ENCODE measurements around the gene PDE9A. TPM values are rescaled to one million over a fixed set of nuclear protein-coding genes. Genes with fewer than 3 reads are reported as not detected.

PDE9A gene
- total RNA-seq, 2 donors from 2014 or later: 11.8 to 19.3 TPM

GRCh38 chr21:42679319-42680057 lies 26.1 kb downstream of the PDE9A start:
- Mint-ChIP-seq H3K27me3 (ENCODE audit: low read depth) (no peaks in the 10 kb centered on the region), H3K4me1 (ENCODE audit: low read depth) (peaks cover 51% of the 10 kb centered on the region), H3K36me3 (ENCODE audit: insufficient read depth in 2 of 2) (no peaks in the 10 kb centered on the region), H3K4me3 (no peak overlapping the region), H3K9me3 (no peaks in the 10 kb centered on the region), H3K27ac (no peak overlapping the region)
- DNase-seq (no peak), ATAC-seq (replicated peaks in 1 of 2) (no peak)

- Mint-ChIP-seq H3K27ac (no peak overlapping the region), H3K27me3 (ENCODE audit: low read depth) (no peaks in the 10 kb centered on the region), H3K36me3 (ENCODE audit: insufficient read depth in 2 of 2) (no peaks in the 10 kb centered on the region), H3K4me3 (no peak overlapping the region), H3K9me3 (no peaks in the 10 kb centered on the region), H3K4me1 (ENCODE audit: low read depth) (peaks cover 56% of the 10 kb centered on the region)
- no peak for ATAC-seq (replicated peaks in 1 of 2)
- DNase-seq: no peak
Observed at GRCh38 chr21:42680058-42680330, 26.6 kb downstream of the PDE9A start.

DNA sequence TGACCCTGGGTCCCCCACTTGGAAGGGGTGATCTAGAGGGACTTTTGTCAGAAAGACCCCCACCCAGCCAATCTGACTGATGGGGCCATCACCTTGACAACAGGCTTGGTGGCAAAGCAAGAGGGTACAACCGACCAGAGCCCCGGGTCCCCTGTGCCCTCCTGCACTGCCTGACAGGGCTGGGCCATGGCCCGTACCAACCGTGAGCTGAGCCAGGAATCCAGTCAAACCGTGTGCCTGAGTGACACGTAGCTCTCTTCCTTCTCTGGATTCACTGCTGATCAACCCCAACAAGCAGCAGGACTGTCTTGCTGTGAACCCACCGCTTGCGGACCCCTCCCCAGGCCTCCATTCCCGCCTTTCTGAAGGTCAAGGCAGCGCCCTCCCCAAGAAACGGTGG lies 27.0 kb downstream of the PDE9A start:
- no peaks in the 10 kb centered on the region for H3K9me3 Mint-ChIP-seq
- peaks cover 61% of the 10 kb centered on the region for H3K4me1 Mint-ChIP-seq (ENCODE audit: low read depth)
- H3K27ac Mint-ChIP-seq: no peak overlapping the region
- ATAC-seq (replicated peaks in 1 of 2): no peak
- no peaks in the 10 kb centered on the region for H3K36me3 Mint-ChIP-seq (ENCODE audit: insufficient read depth in 2 of 2)
- DNase-seq: no peak
- H3K4me3 Mint-ChIP-seq: no peak overlapping the region
- H3K27me3 Mint-ChIP-seq (ENCODE audit: low read depth): no peaks in the 10 kb centered on the region

GRCh38 chr21:42681296-42682206 lies 28.1 kb downstream of the PDE9A start:
- peak overlapping the region; percentile 52 to 87 for H3K4me3 Mint-ChIP-seq
- H3K9me3 Mint-ChIP-seq: no peaks in the 10 kb centered on the region
- H3K27me3 Mint-ChIP-seq (ENCODE audit: low read depth): no peaks in the 10 kb centered on the region
- peak; percentile 29 for DNase-seq
- peak overlapping the region; percentile 88 for H3K27ac Mint-ChIP-seq
- ATAC-seq (replicated peaks in 1 of 2): peak; percentile 19 to 23
- H3K4me1 Mint-ChIP-seq (ENCODE audit: low read depth): peaks cover 63% of the 10 kb centered on the region
- H3K36me3 Mint-ChIP-seq (ENCODE audit: insufficient read depth in 2 of 2): peaks cover 0 to 2% of the 10 kb centered on the region in 2 donors

- ATAC-seq (replicated peaks in 1 of 2) (no peak), DNase-seq (no peak)
- Mint-ChIP-seq H3K27ac (peak overlapping the region; percentile 56), H3K36me3 (ENCODE audit: insufficient read depth in 2 of 2) (peaks cover 0 to 2% of the 10 kb centered on the region in 2 donors), H3K9me3 (no peaks in the 10 kb centered on the region), H3K27me3 (ENCODE audit: low read depth) (no peaks in the 10 kb centered on the region), H3K4me3 (peak overlapping the region; percentile 32 to 87), H3K4me1 (ENCODE audit: low read depth) (peaks cover 61% of the 10 kb centered on the region)
Observed at GRCh38 chr21:42682661-42683210, 29.3 kb downstream of the PDE9A start.

DNA sequence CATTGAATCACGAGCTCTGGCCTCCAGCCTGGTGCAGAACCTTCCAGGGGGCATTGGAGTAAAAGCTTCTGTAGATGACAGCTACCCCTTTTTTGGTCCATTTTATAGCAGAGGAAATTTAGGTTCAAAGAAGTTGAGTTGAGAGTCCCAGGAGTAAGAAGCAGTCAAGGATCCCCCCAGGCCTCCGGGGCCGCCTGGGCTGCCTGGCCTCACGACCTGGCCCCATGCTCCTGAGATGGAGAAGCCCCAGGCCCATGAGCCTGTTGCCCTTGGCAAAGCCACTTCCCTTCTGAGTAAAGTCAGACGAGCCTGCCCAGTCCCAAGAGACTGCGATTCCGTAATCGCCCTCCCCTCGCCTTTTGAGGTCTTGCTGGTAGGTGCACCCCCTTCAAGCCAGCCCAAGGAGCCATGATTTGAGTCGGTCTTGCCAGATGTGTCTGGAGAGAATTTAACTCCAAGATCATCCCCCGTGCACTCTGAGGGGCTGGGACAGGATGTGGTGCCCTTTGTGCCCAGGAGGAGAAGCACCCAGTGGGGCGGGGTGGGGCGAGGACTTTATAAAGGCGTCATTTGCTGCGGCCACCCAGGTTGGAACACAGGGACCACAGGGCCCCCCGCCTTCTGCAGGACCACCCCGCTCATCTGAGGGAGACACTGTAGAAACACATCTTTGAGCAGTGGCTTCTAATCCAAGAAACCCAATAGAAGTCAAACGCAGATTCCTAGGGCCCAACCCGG lies 30.1 kb downstream of the PDE9A start:
- H3K36me3 Mint-ChIP-seq (ENCODE audit: insufficient read depth in 2 of 2): peaks cover 0 to 4% of the 10 kb centered on the region in 2 donors
- no peaks in the 10 kb centered on the region for H3K27me3 Mint-ChIP-seq (ENCODE audit: low read depth)
- H3K4me3 Mint-ChIP-seq: peak overlapping the region; percentile 87 to 89
- H3K4me1 Mint-ChIP-seq (ENCODE audit: low read depth): peaks cover 53% of the 10 kb centered on the region
- H3K27ac Mint-ChIP-seq: peak overlapping the region; percentile 91
- ATAC-seq (replicated peaks in 1 of 2): peak; percentile 2 to 10
- no peaks in the 10 kb centered on the region for H3K9me3 Mint-ChIP-seq
- DNase-seq: peak; percentile 30 to 46

GRCh38 chr21:42684109-42684916 lies 30.9 kb downstream of the PDE9A start:
- H3K27me3 Mint-ChIP-seq (ENCODE audit: low read depth): no peaks in the 10 kb centered on the region
- H3K4me3 Mint-ChIP-seq: peak overlapping the region; percentile 87 to 89
- peaks cover 51% of the 10 kb centered on the region for H3K4me1 Mint-ChIP-seq (ENCODE audit: low read depth)
- H3K36me3 Mint-ChIP-seq (ENCODE audit: insufficient read depth in 2 of 2): peaks cover 0 to 4% of the 10 kb centered on the region in 2 donors
- H3K27ac Mint-ChIP-seq: peak overlapping the region; percentile 91
- no peaks in the 10 kb centered on the region for H3K9me3 Mint-ChIP-seq
- DNase-seq (peak; percentile 63 to 69), ATAC-seq (replicated peaks in 1 of 2) (peak; percentile 80 to 83)

- peaks cover 51% of the 10 kb centered on the region for H3K4me1 Mint-ChIP-seq (ENCODE audit: low read depth)
- peak overlapping the region; percentile 87 to 89 for H3K4me3 Mint-ChIP-seq
- H3K27ac Mint-ChIP-seq: peak overlapping the region; percentile 91
- ATAC-seq (replicated peaks in 1 of 2): peak; percentile 2 to 20
- DNase-seq: peak; percentile 33 to 42
- no peaks in the 10 kb centered on the region for H3K9me3 Mint-ChIP-seq
- H3K27me3 Mint-ChIP-seq (ENCODE audit: low read depth): no peaks in the 10 kb centered on the region
- peaks cover 0 to 4% of the 10 kb centered on the region in 2 donors for H3K36me3 Mint-ChIP-seq (ENCODE audit: insufficient read depth in 2 of 2)
Observed at GRCh38 chr21:42685036-42685435, 31.6 kb downstream of the PDE9A start.

GRCh38 chr21:42685954-42686500 lies 32.6 kb downstream of the PDE9A start:
- DNase-seq (no peak), ATAC-seq (replicated peaks in 1 of 2) (no peak)
- H3K9me3 Mint-ChIP-seq: no peaks in the 10 kb centered on the region
- peaks cover 0 to 4% of the 10 kb centered on the region in 2 donors for H3K36me3 Mint-ChIP-seq (ENCODE audit: insufficient read depth in 2 of 2)
- H3K27me3 Mint-ChIP-seq (ENCODE audit: low read depth): no peaks in the 10 kb centered on the region
- H3K4me3 Mint-ChIP-seq: peak overlapping the region; percentile 40 to 89
- peaks cover 46% of the 10 kb centered on the region for H3K4me1 Mint-ChIP-seq (ENCODE audit: low read depth)
- H3K27ac Mint-ChIP-seq: no peak overlapping the region

DNA sequence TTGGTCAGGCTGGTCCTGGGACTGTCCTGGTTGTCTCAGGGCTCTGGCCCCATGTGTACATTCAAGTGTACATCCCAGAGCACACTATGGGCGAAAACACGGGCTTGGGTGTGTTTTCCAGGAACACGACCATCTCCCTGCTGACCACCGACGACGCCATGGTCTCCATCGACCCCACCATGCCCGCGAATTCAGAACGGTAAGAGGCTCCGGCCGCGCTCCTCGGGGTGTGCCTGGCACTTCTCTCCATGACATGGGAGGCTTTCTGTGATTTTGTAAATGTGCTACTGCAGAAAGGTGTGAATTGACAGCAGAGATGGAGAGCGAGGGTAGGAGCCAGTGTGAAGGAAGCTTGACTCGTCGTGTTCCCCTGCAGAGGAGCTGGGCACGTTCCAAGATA lies 34.4 kb downstream of the PDE9A start:
- no peaks in the 10 kb centered on the region for H3K9me3 Mint-ChIP-seq
- H3K36me3 Mint-ChIP-seq (ENCODE audit: insufficient read depth in 2 of 2): peaks cover 0 to 4% of the 10 kb centered on the region in 2 donors
- H3K27ac Mint-ChIP-seq: no peak overlapping the region
- H3K4me1 Mint-ChIP-seq (ENCODE audit: low read depth): peaks cover 28% of the 10 kb centered on the region
- ATAC-seq (replicated peaks in 1 of 2) (no peak), DNase-seq (no peak)
- no peaks in the 10 kb centered on the region for H3K27me3 Mint-ChIP-seq (ENCODE audit: low read depth)
- H3K4me3 Mint-ChIP-seq: no peak overlapping the region

GRCh38 chr21:42688226-42688840 lies 34.9 kb downstream of the PDE9A start:
- H3K4me1 Mint-ChIP-seq (ENCODE audit: low read depth): peaks cover 23% of the 10 kb centered on the region
- peaks cover 0 to 4% of the 10 kb centered on the region in 2 donors for H3K36me3 Mint-ChIP-seq (ENCODE audit: insufficient read depth in 2 of 2)
- DNase-seq: no peak
- no peak for ATAC-seq (replicated peaks in 1 of 2)
- H3K4me3 Mint-ChIP-seq: no peak overlapping the region
- H3K27me3 Mint-ChIP-seq (ENCODE audit: low read depth): no peaks in the 10 kb centered on the region
- no peaks in the 10 kb centered on the region for H3K9me3 Mint-ChIP-seq
- no peak overlapping the region for H3K27ac Mint-ChIP-seq
